NT2/D1 (cell line): Measurements from ENCODE around the gene FLAD1.

Source experiments
- DNase-seq: peaks from one replicate; pipeline ENCODE4 v3.0.0-alpha.2; 2011; ENCODE audit warnings: low read depth, low spot score
- H3K27me3 ChIP-seq: 2 replicates; pipeline ENCODE4 v1.6.0; 2011; ENCODE audit warnings: mild to moderate bottlenecking; ENCODE audit not compliant: insufficient read length, insufficient read depth
- H3K36me3 ChIP-seq: 2 replicates; pipeline ENCODE4 v1.6.1; 2011; ENCODE audit warnings: mild to moderate bottlenecking, low read length, mixed read lengths; ENCODE audit not compliant: insufficient read depth, insufficient read length
- H3K4me1 ChIP-seq: 2 replicates; pipeline ENCODE4 v1.5.1; 2011; ENCODE audit not compliant: insufficient read depth, insufficient read length
- H3K4me3 ChIP-seq: 2 replicates; pipeline ENCODE4 v1.5.1; 2011; ENCODE audit warnings: low read depth; ENCODE audit not compliant: insufficient read length
- H3K9ac ChIP-seq: 2 replicates; pipeline ENCODE4 v1.6.0; 2011; ENCODE audit warnings: low read depth; ENCODE audit not compliant: insufficient read length
- H3K9me3 ChIP-seq: 2 replicates; pipeline ENCODE4 v1.5.1; 2011; ENCODE audit warnings: mild to moderate bottlenecking, low read length; ENCODE audit not compliant: insufficient read depth
- SUZ12 ChIP-seq: IDR thresholded peaks from 2 replicates; pipeline ENCODE4 v1.6.1; 2011; ENCODE audit not compliant: insufficient read length, insufficient read depth; ENCODE audit errors: extremely low read depth
- YY1 ChIP-seq: IDR thresholded peaks from 2 replicates; pipeline ENCODE4 v1.6.1; 2011; ENCODE audit not compliant: insufficient read length, insufficient read depth
- ZNF274 ChIP-seq: IDR thresholded peaks from 2 replicates; pipeline ENCODE4 v1.6.1; 2011; ENCODE audit warnings: mild to moderate bottlenecking, low read depth, low read length

FLAD1 gene

GRCh38 chr1:155004352-155005075 is 21.4 kb downstream of the FLAD1 start:
- Histone ChIP-seq H3K9ac (peak overlapping the region; percentile 71), H3K4me1 (peaks cover 18% of the 10 kb centered on the region), H3K36me3 (no peaks in the 10 kb centered on the region), H3K9me3 (no peaks in the 10 kb centered on the region), H3K4me3 (peak overlapping the region; percentile 55), H3K27me3 (no peaks in the 10 kb centered on the region)
- TF ChIP-seq ZNF274, result no peak
- no peak for TF ChIP-seq SUZ12
- no peak for TF ChIP-seq YY1
- no peak for DNase-seq

GRCh38 chr1:155005076-155006011 is 22.2 kb downstream of the FLAD1 start:
- TF ChIP-seq ZNF274 (no peak), YY1 (no peak), SUZ12 (no peak)

GRCh38 chr1:155006601-155007101 is 23.5 kb downstream of the FLAD1 start:
- Histone ChIP-seq H3K9me3 (no peaks in the 10 kb centered on the region), H3K4me1 (peaks cover 34% of the 10 kb centered on the region), H3K36me3 (no peaks in the 10 kb centered on the region), H3K9ac (no peak overlapping the region), H3K27me3 (no peaks in the 10 kb centered on the region), H3K4me3 (no peak overlapping the region)
- DNase-seq, result no peak
- TF ChIP-seq YY1 (no peak), SUZ12 (no peak), ZNF274 (no peak)

More at GRCh38 chr1:155005076-155006011, 22.2 kb downstream of the FLAD1 start:
- no peak for DNase-seq
- Histone ChIP-seq H3K4me1 (peaks cover 23% of the 10 kb centered on the region), H3K27me3 (no peaks in the 10 kb centered on the region), H3K9ac (peak overlapping the region; percentile 71), H3K4me3 (no peak overlapping the region), H3K9me3 (no peaks in the 10 kb centered on the region), H3K36me3 (no peaks in the 10 kb centered on the region)

GRCh38 chr1:155007251-155007828 is 24.2 kb downstream of the FLAD1 start:
- no peaks in the 10 kb centered on the region for H3K36me3 ChIP-seq
- H3K9ac ChIP-seq, result no peak overlapping the region
- no peak for DNase-seq
- no peak overlapping the region for H3K4me3 ChIP-seq
- H3K9me3 ChIP-seq, result no peaks in the 10 kb centered on the region
- H3K27me3 ChIP-seq, result no peaks in the 10 kb centered on the region
- TF ChIP-seq SUZ12 (no peak), YY1 (no peak), ZNF274 (no peak)
- H3K4me1 ChIP-seq, result peaks cover 39% of the 10 kb centered on the region

- no peak for DNase-seq
- Histone ChIP-seq H3K9me3 (no peaks in the 10 kb centered on the region), H3K4me1 (peaks cover 43% of the 10 kb centered on the region), H3K36me3 (no peaks in the 10 kb centered on the region), H3K9ac (peak overlapping the region; percentile 46), H3K27me3 (no peaks in the 10 kb centered on the region), H3K4me3 (no peak overlapping the region)
- TF ChIP-seq SUZ12 (no peak), ZNF274 (no peak), YY1 (no peak)
Observed at GRCh38 chr1:155008015-155008941, 25.1 kb downstream of the FLAD1 start.

GRCh38 chr1:155009221-155009711 is 26.1 kb downstream of the FLAD1 start:
- peak overlapping the region; percentile 46 for H3K9ac ChIP-seq
- peaks cover 42% of the 10 kb centered on the region for H3K4me1 ChIP-seq
- DNase-seq, result no peak

More at GRCh38 chr1:155009221-155009711, 26.1 kb downstream of the FLAD1 start:
- Histone ChIP-seq H3K4me3 (no peak overlapping the region), H3K36me3 (no peaks in the 10 kb centered on the region), H3K27me3 (no peaks in the 10 kb centered on the region), H3K9me3 (no peaks in the 10 kb centered on the region)
- no peak for TF ChIP-seq SUZ12
- TF ChIP-seq ZNF274, result no peak
- TF ChIP-seq YY1, result no peak
